Gastrocnemius medialis (tissue), 4 donors: Measurements from ENCODE around the gene AKAP4. TPM values are rescaled to one million over a fixed set of nuclear protein-coding genes. Genes with fewer than 3 reads are reported as not detected.

Source experiments
- ATAC-seq, 2 donors: fragments of 150-250 bp; one replicate each; pipeline ENCODE4 v1.9.1; 2016
- DNase-seq, 2 donors: peaks; one replicate each; pipeline ENCODE4 v3.0.0-alpha.2; 2019
- H3K27ac ChIP-seq, 4 donors: fragments of 200-600 bp; sonication (generic); 1 replicate in 1 of 4; 2 replicates in 3 of 4; pipeline ENCODE4 v1.5.1; 2016 to 2018; ENCODE audit warnings: mild to moderate bottlenecking in 2 of 4, moderate library complexity in 1 of 4
- H3K27me3 ChIP-seq, 3 donors: fragments of 200-600 bp; sonication (generic) in 2 of 3; 1 replicate in 1 of 3; 2 replicates in 2 of 3; pipeline versions ENCODE4 v1.5.1 to v1.6.0; 2016 to 2019; ENCODE audit warnings: mild to moderate bottlenecking in 1 of 3, moderate library complexity in 1 of 3
- H3K36me3 ChIP-seq, 2 donors: fragments of 200-600 bp; sonication (generic) in 1 of 2; one replicate each; pipeline ENCODE4 v1.5.1; 2017 to 2018
- H3K4me1 ChIP-seq, 2 donors: fragments of 200-600 bp; sonication (generic) in 1 of 2; one replicate each; pipeline ENCODE4 v1.5.1; 2016 to 2017; ENCODE audit warnings: mild to moderate bottlenecking in 2 of 2
- H3K4me3 ChIP-seq, 4 donors: fragments of 200-600 bp; sonication (generic) in 3 of 4; 1 replicate in 1 of 4; 2 replicates in 3 of 4; pipeline ENCODE4 v1.5.1; 2016 to 2019; ENCODE audit warnings: mild to moderate bottlenecking in 2 of 4
- H3K9me3 ChIP-seq, 3 donors: fragments of 200-600 bp; sonication (generic) in 2 of 3; 1 replicate in 1 of 3; 2 replicates in 2 of 3; pipeline ENCODE4 v1.5.1; 2016 to 2019
- POLR2A ChIP-seq, 2 donors: fragments of 450-650 bp; IDR thresholded peaks; one replicate each; pipeline ENCODE4 v1.6.1; 2017; ENCODE audit warnings: antibody characterized with exemption in 2 of 2, mild to moderate bottlenecking in 2 of 2, moderate library complexity in 2 of 2
- in situ Hi-C, 4 donors: fragments of 200-750 bp; cut with MboI; loops; one replicate each; pipeline versions ENCODE4 v1.15.0 to v1.8.0; 2017; ENCODE audit warnings: low sequenced_read_pairs in 4 of 4
- intact Hi-C: fragments of 100-400 bp; cut with DNase I; formaldehyde crosslinking; loops from one replicate; pipeline ENCODE4 v1.15.1; 2023; ENCODE audit warnings: low total_unique reads
- total RNA-seq, 4 donors: library from RNA; depleted of rRNA; stranded (reverse); fragments of >200 nt; gene quantifications; one replicate each; pipeline versions ENCODE4 v1.1.0 to v1.2.3, GENCODE V29; 2016
- TF ChIP-seq, protein P1 (sequence below), 5 experiments: fragments of 450-650 bp in 3 of 5; fragments of 200-600 bp in 2 of 5; sonication (generic) in 2 of 5; IDR thresholded peaks in 4 of 5; conservative IDR thresholded peaks in 1 of 5; 1 replicate in 4 of 5; 2 replicates in 1 of 5; pipeline ENCODE4 v1.5.1; 2016 to 2019; ENCODE audit warnings: antibody characterized with exemption in 5 of 5, mild to moderate bottlenecking in 3 of 5, moderate library complexity in 3 of 5

AKAP4 gene
- total RNA-seq, 4 donors from 2014 or later, result not detected

- H3K27me3 ChIP-seq, result no peaks in the 10 kb centered on the region
- H3K9me3 ChIP-seq, result no peaks in the 10 kb centered on the region
- in situ Hi-C loops (no loop called here), intact Hi-C loops (no loop called here)
- DNase-seq (no peak), ATAC-seq (no peak)
- TF ChIP-seq POLR2A (IDR thresholded peaks at IDR 0.05), result no peak
- TF ChIP-seq, protein P1, sequence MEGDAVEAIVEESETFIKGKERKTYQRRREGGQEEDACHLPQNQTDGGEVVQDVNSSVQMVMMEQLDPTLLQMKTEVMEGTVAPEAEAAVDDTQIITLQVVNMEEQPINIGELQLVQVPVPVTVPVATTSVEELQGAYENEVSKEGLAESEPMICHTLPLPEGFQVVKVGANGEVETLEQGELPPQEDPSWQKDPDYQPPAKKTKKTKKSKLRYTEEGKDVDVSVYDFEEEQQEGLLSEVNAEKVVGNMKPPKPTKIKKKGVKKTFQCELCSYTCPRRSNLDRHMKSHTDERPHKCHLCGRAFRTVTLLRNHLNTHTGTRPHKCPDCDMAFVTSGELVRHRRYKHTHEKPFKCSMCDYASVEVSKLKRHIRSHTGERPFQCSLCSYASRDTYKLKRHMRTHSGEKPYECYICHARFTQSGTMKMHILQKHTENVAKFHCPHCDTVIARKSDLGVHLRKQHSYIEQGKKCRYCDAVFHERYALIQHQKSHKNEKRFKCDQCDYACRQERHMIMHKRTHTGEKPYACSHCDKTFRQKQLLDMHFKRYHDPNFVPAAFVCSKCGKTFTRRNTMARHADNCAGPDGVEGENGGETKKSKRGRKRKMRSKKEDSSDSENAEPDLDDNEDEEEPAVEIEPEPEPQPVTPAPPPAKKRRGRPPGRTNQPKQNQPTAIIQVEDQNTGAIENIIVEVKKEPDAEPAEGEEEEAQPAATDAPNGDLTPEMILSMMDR (IDR thresholded peaks at IDR 0.05 in 4 of 5, conservative IDR thresholded peaks at IDR 0.05 in 1 of 5), result no peak
- H3K27ac ChIP-seq, result no peak overlapping the region
- H3K4me3 ChIP-seq, result no peak overlapping the region
- H3K36me3 ChIP-seq, result no peaks in the 10 kb centered on the region
- no peaks in the 10 kb centered on the region for H3K4me1 ChIP-seq
Measured at GRCh38 chrX:50165727-50166126, 35.1 kb downstream of the AKAP4 start.

- no peak for ATAC-seq
- Histone ChIP-seq H3K27ac (no peak overlapping the region), H3K27me3 (no peaks in the 10 kb centered on the region), H3K36me3 (no peaks in the 10 kb centered on the region), H3K4me1 (no peaks in the 10 kb centered on the region), H3K4me3 (no peak overlapping the region), H3K9me3 (no peaks in the 10 kb centered on the region)
- no peak for DNase-seq
- in situ Hi-C loops (no loop called here), intact Hi-C loops (no loop called here)
- TF ChIP-seq, protein P1 (IDR thresholded peaks at IDR 0.05 in 4 of 5, conservative IDR thresholded peaks at IDR 0.05 in 1 of 5), result no peak
- TF ChIP-seq POLR2A (IDR thresholded peaks at IDR 0.05), result no peak
Measured at GRCh38 chrX:50161127-50161526, 39.7 kb downstream of the AKAP4 start.

GRCh38 chrX:50158593-50158992 lies 42.2 kb downstream of the AKAP4 start:
- Histone ChIP-seq H3K27me3 (no peaks in the 10 kb centered on the region), H3K27ac (no peak overlapping the region), H3K4me3 (no peak overlapping the region), H3K9me3 (no peaks in the 10 kb centered on the region), H3K36me3 (no peaks in the 10 kb centered on the region), H3K4me1 (no peaks in the 10 kb centered on the region)
- TF ChIP-seq, protein P1 (IDR thresholded peaks at IDR 0.05 in 4 of 5, conservative IDR thresholded peaks at IDR 0.05 in 1 of 5), result no peak
- TF ChIP-seq POLR2A (IDR thresholded peaks at IDR 0.05), result no peak
- intact Hi-C loops (no loop called here), in situ Hi-C loops (no loop called here)
- ATAC-seq (no peak), DNase-seq (no peak)

DNA sequence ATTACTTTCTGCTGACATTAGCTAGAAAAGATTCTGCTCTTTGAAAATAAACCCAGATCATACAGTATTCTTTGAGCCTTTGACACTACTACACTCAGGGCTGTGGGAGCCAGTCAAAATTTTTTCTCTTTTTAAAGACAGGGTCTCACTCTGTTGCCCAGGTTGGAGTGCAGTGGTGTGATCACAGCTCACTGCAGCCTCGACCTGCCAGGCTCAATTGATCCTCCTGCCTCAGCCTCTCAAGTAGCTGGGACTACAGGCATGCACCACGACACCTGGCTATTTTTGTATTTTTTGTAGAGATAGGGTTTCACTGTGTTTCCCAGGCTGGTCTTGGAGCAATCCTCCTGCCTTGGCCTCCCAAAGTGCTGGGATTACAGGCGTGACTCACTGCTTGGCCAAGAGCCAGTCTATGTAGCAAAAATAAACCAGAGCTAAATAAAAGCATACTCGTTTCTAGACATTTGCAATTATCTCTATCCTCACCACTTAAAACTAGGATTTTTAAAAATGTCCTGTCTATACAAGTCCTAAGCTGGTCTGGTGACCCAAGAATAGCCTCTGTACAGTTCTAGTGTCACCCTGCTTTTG lies 43.2 kb downstream of the AKAP4 start:
- no peaks in the 10 kb centered on the region for H3K9me3 ChIP-seq
- no peaks in the 10 kb centered on the region for H3K36me3 ChIP-seq
- ATAC-seq (no peak), DNase-seq (no peak)
- no peak overlapping the region for H3K4me3 ChIP-seq
- no peaks in the 10 kb centered on the region for H3K4me1 ChIP-seq
- no peak for TF ChIP-seq POLR2A (IDR thresholded peaks at IDR 0.05)
- no peak overlapping the region for H3K27ac ChIP-seq
- intact Hi-C loops, result no loop called here
- in situ Hi-C loops, result no loop called here
- H3K27me3 ChIP-seq, result no peaks in the 10 kb centered on the region

- ATAC-seq, result no peak
- no peaks in the 10 kb centered on the region for H3K27me3 ChIP-seq
- in situ Hi-C loops (no loop called here), intact Hi-C loops (no loop called here)
- no peak overlapping the region for H3K27ac ChIP-seq
- DNase-seq, result no peak
- no peaks in the 10 kb centered on the region for H3K4me1 ChIP-seq
- H3K36me3 ChIP-seq, result no peaks in the 10 kb centered on the region
- H3K9me3 ChIP-seq, result no peaks in the 10 kb centered on the region
- TF ChIP-seq, protein P1 (IDR thresholded peaks at IDR 0.05 in 4 of 5, conservative IDR thresholded peaks at IDR 0.05 in 1 of 5), result no peak
- no peak for TF ChIP-seq POLR2A (IDR thresholded peaks at IDR 0.05)
- H3K4me3 ChIP-seq, result no peak overlapping the region
Measured at GRCh38 chrX:50154429-50154828, 46.4 kb downstream of the AKAP4 start.
